Measurements from ENCODE around the gene IL10. TPM values are rescaled to one million over a fixed set of nuclear protein-coding genes. Genes with fewer than 3 reads are reported as not detected.

IL10 gene
- not detected in 3 replicates for polyA plus RNA-seq
- not detected for polyA plus RNA-seq (2011; ENCODE audit: low read depth)
- polyA plus RNA-seq (2011; cell fraction: cytosol; rRNA removed), result not detected in 2 replicates
- not detected in 2 replicates for polyA plus RNA-seq (2011; cell fraction: nucleus; rRNA removed)
- polyA plus RNA-seq (2012; ENCODE audit: low replicate concordance), result not detected in 2 replicates
- not detected in 3 replicates for polyA minus RNA-seq
- polyA minus RNA-seq (2011; cell fraction: cytosol; rRNA and poly(A)+ RNA removed), result not detected
- not detected in 2 replicates for polyA minus RNA-seq (2011; cell fraction: nucleus; rRNA and poly(A)+ RNA removed)

- TF ChIP-seq CTCF (optimal IDR thresholded peaks at IDR 0.05 in 1 of 3, IDR thresholded peaks at IDR 0.05 in 1 of 3, conservative IDR thresholded peaks at IDR 0.05 in 1 of 3; ENCODE audit: extremely low read depth in 1 of 3, insufficient read depth in 2 of 3, low read length in 3 of 3) (no peak), EZH2 (IDR thresholded peaks at IDR 0.05; ENCODE audit: low read length) (no peak)
- H3K36me3 ChIP-seq (ENCODE audit: control insufficient read depth in 2 of 2, extremely low read depth in 1 of 2, insufficient read depth in 2 of 2, low read length in 2 of 2), result no peaks in the 10 kb centered on the region
- H3K9me1 ChIP-seq (ENCODE audit: control insufficient read depth, extremely low read depth, insufficient read depth, low read length), result no peaks in the 10 kb centered on the region
- H3K4me1 ChIP-seq (ENCODE audit: control insufficient read depth, extremely low read depth, insufficient read depth, low read length), result peaks cover 5% of the 10 kb centered on the region
- no peak within 1 kb of the TSS for H3K4me3 ChIP-seq (ENCODE audit: control insufficient read depth in 2 of 3, extremely low read depth in 1 of 3, insufficient read depth in 2 of 3, low read depth in 1 of 3, low read length in 3 of 3)
- dilution Hi-C loops (cut with MboI; ENCODE audit: extremely low pct_ligation_motif_present, low sequenced_read_pairs), result loop anchor here (25.0 kb wide), 1 partner anchor 215 kb away; no protein-coding TSS in a partner anchor
- H3K27ac ChIP-seq (ENCODE audit: control insufficient read depth, insufficient read depth, low read length), result no peak within 1 kb of the TSS
- no peak within 1 kb of the TSS for H2AFZ ChIP-seq (ENCODE audit: control insufficient read depth, low read length)
- H4K20me1 ChIP-seq (ENCODE audit: control insufficient read depth, extremely low read depth, insufficient read depth, low read length), result no peaks in the 10 kb centered on the region
- H3K79me2 ChIP-seq (ENCODE audit: control insufficient read depth, insufficient read depth, low read length), result no peaks in the 10 kb centered on the region
- H3K27me3 ChIP-seq (ENCODE audit: control insufficient read depth, extremely low read depth, insufficient read depth, low read length), result peaks cover 34% of the 10 kb centered on the region
- DNase-seq (ENCODE audit: low read depth, low spot score), result no peak
- FAIRE-seq, result no peak
- H3K4me2 ChIP-seq (ENCODE audit: control insufficient read depth, extremely low read depth, insufficient read depth, low read depth, low read length), result no peak within 1 kb of the TSS
- no peak within 1 kb of the TSS for H3K9ac ChIP-seq (ENCODE audit: control insufficient read depth, extremely low read depth, insufficient read depth, low read length)
- H3K9me3 ChIP-seq (ENCODE audit: control insufficient read depth, low read depth, low read length), result no peaks in the 10 kb centered on the region
These were observed at the start of gene IL10 for GRCh38 chr1:206772243-206772937. IL10 (minus strand) TSS chr1:206772494; CDS start chr1:206772435, 59 bp downstream.

GRCh38 chr1:206821493-206821892, 49.2 kb upstream of the IL10 start:
- Histone ChIP-seq H3K4me3 (ENCODE audit: control insufficient read depth in 2 of 3, extremely low read depth in 1 of 3, insufficient read depth in 2 of 3, low read depth in 1 of 3, low read length in 3 of 3) (no peak overlapping the region), H3K9me3 (ENCODE audit: control insufficient read depth, low read depth, low read length) (no peaks in the 10 kb centered on the region), H3K27ac (ENCODE audit: control insufficient read depth, insufficient read depth, low read length) (no peak overlapping the region), H3K36me3 (ENCODE audit: control insufficient read depth in 2 of 2, extremely low read depth in 1 of 2, insufficient read depth in 2 of 2, low read length in 2 of 2) (no peaks in the 10 kb centered on the region), H3K27me3 (ENCODE audit: control insufficient read depth, extremely low read depth, insufficient read depth, low read length) (no peaks in the 10 kb centered on the region), H3K4me2 (ENCODE audit: control insufficient read depth, extremely low read depth, insufficient read depth, low read depth, low read length) (no peak overlapping the region), H3K79me2 (ENCODE audit: control insufficient read depth, insufficient read depth, low read length) (no peaks in the 10 kb centered on the region), H3K4me1 (ENCODE audit: control insufficient read depth, extremely low read depth, insufficient read depth, low read length) (peaks cover 5% of the 10 kb centered on the region), H3K9ac (ENCODE audit: control insufficient read depth, extremely low read depth, insufficient read depth, low read length) (no peak overlapping the region), H2AFZ (ENCODE audit: control insufficient read depth, low read length) (no peak overlapping the region), H3K9me1 (ENCODE audit: control insufficient read depth, extremely low read depth, insufficient read depth, low read length) (no peaks in the 10 kb centered on the region), H4K20me1 (ENCODE audit: control insufficient read depth, extremely low read depth, insufficient read depth, low read length) (no peaks in the 10 kb centered on the region)
- FAIRE-seq (no peak), DNase-seq (ENCODE audit: low read depth, low spot score) (no peak)
- no peak for TF ChIP-seq EZH2 (IDR thresholded peaks at IDR 0.05; ENCODE audit: low read length)
- TF ChIP-seq CTCF (optimal IDR thresholded peaks at IDR 0.05 in 1 of 3, IDR thresholded peaks at IDR 0.05 in 1 of 3, conservative IDR thresholded peaks at IDR 0.05 in 1 of 3; ENCODE audit: extremely low read depth in 1 of 3, insufficient read depth in 2 of 3, low read length in 3 of 3), result no peak
- dilution Hi-C loops (cut with MboI; ENCODE audit: extremely low pct_ligation_motif_present, low sequenced_read_pairs), result no loop called here

Data from keratinocyte (primary cell).